Heart left ventricle (tissue), 16 donors: Measurements from ENCODE around the gene CYP19A1. TPM values are rescaled to one million over a fixed set of nuclear protein-coding genes. Genes with fewer than 3 reads are reported as not detected.

ENCODE experiments used
- ATAC-seq, 4 donors: fragments of 200-7000 bp; cut with Tn5 transposase; one replicate each; pipeline ENCODE4 v1.9.1; 2020 to 2022; ENCODE audit warnings: moderate library complexity in 4 of 4, mild to moderate bottlenecking in 3 of 4, moderate number of reproducible peaks in 1 of 4
- DNase-seq, 5 donors: peaks; one replicate each; pipeline ENCODE4 v3.0.0-alpha.2; 2020
- H3K27ac ChIP-seq, 12 donors: fragments of 200-600 bp; sonication (generic) in 4 of 12; one replicate each; pipeline versions ENCODE4 v1.5.0 to v1.8.0; 2016 to 2022; ENCODE audit warnings: mild to moderate bottlenecking in 2 of 12
- H3K27me3 ChIP-seq, 9 donors: fragments of 200-600 bp; sonication (generic) in 2 of 9; one replicate each; pipeline versions ENCODE4 v1.5.1 to v1.8.0; 2016 to 2022; ENCODE audit warnings: mild to moderate bottlenecking in 3 of 9
- H3K36me3 ChIP-seq, 9 donors: fragments of 200-600 bp; sonication (generic) in 2 of 9; one replicate each; pipeline versions ENCODE4 v1.5.0 to v1.8.0; 2018 to 2022; ENCODE audit warnings: mild to moderate bottlenecking in 2 of 9
- H3K4me1 ChIP-seq, 12 donors: fragments of 200-600 bp; sonication (generic) in 4 of 12; one replicate each; pipeline versions ENCODE4 v1.5.0 to v1.8.0; 2016 to 2022; ENCODE audit warnings: mild to moderate bottlenecking in 3 of 12
- H3K4me3 ChIP-seq, 12 donors: fragments of 200-600 bp; sonication (generic) in 4 of 12; one replicate each; pipeline versions ENCODE4 v1.5.0 to v1.8.0; 2017 to 2022; ENCODE audit warnings: mild to moderate bottlenecking in 9 of 12, moderate library complexity in 4 of 12
- H3K9me3 ChIP-seq, 12 donors: fragments of 200-600 bp; sonication (generic) in 4 of 12; one replicate each; pipeline versions ENCODE4 v1.5.0 to v1.8.0; 2016 to 2022; ENCODE audit warnings: mild to moderate bottlenecking in 1 of 12
- CTCF ChIP-seq, 12 donors: fragments of 200-600 bp; sonication (generic) in 4 of 12; IDR thresholded peaks; one replicate each; pipeline versions ENCODE4 v1.5.0 to v1.8.0; 2018 to 2022; ENCODE audit warnings: antibody characterized with exemption in 12 of 12, mild to moderate bottlenecking in 5 of 12
- POLR2A ChIP-seq, 2 donors: fragments of 450-650 bp; IDR thresholded peaks; one replicate each; pipeline ENCODE4 v1.6.1; 2017; ENCODE audit warnings: antibody characterized with exemption in 2 of 2, mild to moderate bottlenecking in 2 of 2, moderate library complexity in 2 of 2
- WGBS, 4 donors: extraction: QIAGEN DNeasy Blood & Tissue Kit in 2 of 4; methylation state at CpG; one replicate each; pipeline versions ENCODE4 v1.1.5 to v1.1.7; 2013 to 2018; 5-methylcytosine and 5-hydroxymethylcytosine counted together
- intact Hi-C, 10 donors: fragments of 100-400 bp; cut with DNase I; formaldehyde crosslinking; loops; one replicate each; pipeline versions ENCODE4 v1.11.1 to v1.14.2; 2022
- polyA plus RNA-seq, 2 donors: library from polyadenylated mRNA; stranded (reverse); fragments of 200-250 nt; gene quantifications; one replicate each; pipeline ENCODE4 v1.2.3, GENCODE V29; 2013
- total RNA-seq, 9 donors: library from RNA; depleted of rRNA in 2 of 9; stranded (reverse); fragments of >200 nt in 2 of 9; fragmentation: NEBNext Ultra II Directional in 3 of 9; extraction: Animal tissue kit (Norgen Biotek cat#: 25700) in 3 of 9; gene quantifications; one replicate each; pipeline versions ENCODE4 v1.1.0 to v1.2.4, GENCODE V29; 2016 to 2023
- donor health status: ischemic (EF 13 %, LVEDD 7.1; RV severe dilation, severe dysfunction).
- donor health status: healthy with polysubstance abuse.
- donor health status: DM: no; HTN: yes; CAD: no.
- donor health status: DM: no; HTN: no; CAD: no.
- donor health status: ischemic (EF 25% LVEDD 6.9; RV normal size, moderate dysfunction).
- donor health status: ischemic (EF 25% LVEDD 5.7; RV mildly dilated, moderate dysfunction).
- donor health status: healthy.
- donor health status: DM: yes; HTN: yes; CAD: no.
- donor health status: ischemic (EF 35%, LVEDD 5.7; RV mildly dilated, moderate dysfunction).
- donor health status: nonischemic (EF 11% LVEDD 7.7; RV severe dilation, severe dysfunction).
- donor health status: DM: yes; HTN: yes; CAD: no.
- donor health status: PGD.
- donor health status: ischemic (EF 29% LVEDD 5.4; RV normal size, mild dysfunction).
- donor health status: nonischemic (EF 23%, LVEDD 6.1; RV moderate dilation, normal function).

Gene CYP19A1
- total and polyA plus RNA-seq, 11 donors = 0.15 to 5.4 (median 0.60) TPM

- no peak for TF ChIP-seq POLR2A (IDR thresholded peaks at IDR 0.05)
- TF ChIP-seq CTCF (IDR thresholded peaks at IDR 0.05) = no peak
- no peak for DNase-seq
- H3K27ac ChIP-seq = no peak overlapping the region
- H3K4me1 ChIP-seq = peaks cover 0 to 17% (median 0%) of the 10 kb centered on the region in 12 donors
- no peaks in the 10 kb centered on the region for H3K9me3 ChIP-seq
- H3K36me3 ChIP-seq = no peaks in the 10 kb centered on the region
- H3K4me3 ChIP-seq = no peak overlapping the region
- intact Hi-C loops = no loop called here
- 78 to 83% (median 80%) methylated on average over 9 of the region's 9 CpGs for WGBS, 4 donors
- no peak for ATAC-seq
- H3K27me3 ChIP-seq = no peaks in the 10 kb centered on the region
Measured at GRCh38 chr15:51363383-51363782, 25.0 kb upstream of the CYP19A1 start.

GRCh38 chr15:51359981-51360380 is 21.6 kb upstream of the CYP19A1 start:
- Histone ChIP-seq H3K27ac (no peak overlapping the region), H3K27me3 (no peaks in the 10 kb centered on the region), H3K4me1 (peaks cover 0 to 4% (median 0%) of the 10 kb centered on the region in 12 donors), H3K9me3 (no peaks in the 10 kb centered on the region), H3K4me3 (no peak overlapping the region), H3K36me3 (no peaks in the 10 kb centered on the region)
- WGBS, 4 donors = 85 to 91% (median 89%) methylated on average over 7 of the region's 7 CpGs
- ATAC-seq (no peak), DNase-seq (no peak)
- intact Hi-C loops = no loop called here
- TF ChIP-seq POLR2A (IDR thresholded peaks at IDR 0.05) = no peak
- TF ChIP-seq CTCF (IDR thresholded peaks at IDR 0.05) = no peak

- 91 to 96% (median 95%) methylated on average over 6 of the region's 6 CpGs for whole genome bisulfite sequencing, 4 donors
- H3K36me3 ChIP-seq = no peaks in the 10 kb centered on the region
- intact Hi-C loops = no loop called here
- H3K4me1 ChIP-seq = peaks cover 0 to 20% (median 2%) of the 10 kb centered on the region in 12 donors
- no peak overlapping the region for H3K27ac ChIP-seq
- H3K27me3 ChIP-seq = no peaks in the 10 kb centered on the region
- TF ChIP-seq POLR2A (IDR thresholded peaks at IDR 0.05) (no peak), CTCF (IDR thresholded peaks at IDR 0.05) (no peak)
- H3K9me3 ChIP-seq = no peaks in the 10 kb centered on the region
- ATAC-seq (no peak), DNase-seq (no peak)
- no peak overlapping the region for H3K4me3 ChIP-seq
Measured at GRCh38 chr15:51356983-51357382, 18.6 kb upstream of the CYP19A1 start.

GRCh38 chr15:51356147-51356546 is 17.8 kb upstream of the CYP19A1 start:
- intact Hi-C loops = no loop called here
- Histone ChIP-seq H3K27me3 (no peaks in the 10 kb centered on the region), H3K27ac (no peak overlapping the region), H3K4me1 (peaks cover 0 to 28% (median 4%) of the 10 kb centered on the region in 12 donors), H3K9me3 (no peaks in the 10 kb centered on the region), H3K4me3 (no peak overlapping the region), H3K36me3 (no peaks in the 10 kb centered on the region)
- no peak for TF ChIP-seq CTCF (IDR thresholded peaks at IDR 0.05)
- TF ChIP-seq POLR2A (IDR thresholded peaks at IDR 0.05) = no peak
- WGBS, 4 donors = 85 to 99% (median 98%) methylated on average over 5 of the region's 5 CpGs
- ATAC-seq (no peak), DNase-seq (no peak)
